Measurements from ENCODE around the gene DNALI1.

The DNALI1 gene

GRCh38 chr1:37605061-37605650 lies 48.4 kb downstream of the DNALI1 start:
- no peak for DNase-seq

GRCh38 chr1:37605806-37606474 lies 49.2 kb downstream of the DNALI1 start:
- DNase-seq = no peak

GRCh38 chr1:37606481-37607263 lies 49.9 kb downstream of the DNALI1 start:
- no peak for DNase-seq

GRCh38 chr1:37609002-37609401 lies 52.3 kb downstream of the DNALI1 start:
- no peak for DNase-seq

- no peak for DNase-seq
Observed at GRCh38 chr1:37609994-37610393, 53.3 kb downstream of the DNALI1 start.

- no peak for DNase-seq
Observed at GRCh38 chr1:37612186-37612585, 55.4 kb downstream of the DNALI1 start.

GRCh38 chr1:37614105-37614504 lies 57.4 kb downstream of the DNALI1 start:
- no peak for DNase-seq

GRCh38 chr1:37616330-37616729 lies 59.6 kb downstream of the DNALI1 start:
- DNase-seq = no peak
